Measurements from ENCODE around the gene PLEKHA1. TPM values are rescaled to one million over a fixed set of nuclear protein-coding genes. Genes with fewer than 3 reads are reported as not detected.

PLEKHA1 gene
- total RNA-seq, 4 donors from 2014 or later = 22.6 to 35.4 (median 32.7) TPM

DNA sequence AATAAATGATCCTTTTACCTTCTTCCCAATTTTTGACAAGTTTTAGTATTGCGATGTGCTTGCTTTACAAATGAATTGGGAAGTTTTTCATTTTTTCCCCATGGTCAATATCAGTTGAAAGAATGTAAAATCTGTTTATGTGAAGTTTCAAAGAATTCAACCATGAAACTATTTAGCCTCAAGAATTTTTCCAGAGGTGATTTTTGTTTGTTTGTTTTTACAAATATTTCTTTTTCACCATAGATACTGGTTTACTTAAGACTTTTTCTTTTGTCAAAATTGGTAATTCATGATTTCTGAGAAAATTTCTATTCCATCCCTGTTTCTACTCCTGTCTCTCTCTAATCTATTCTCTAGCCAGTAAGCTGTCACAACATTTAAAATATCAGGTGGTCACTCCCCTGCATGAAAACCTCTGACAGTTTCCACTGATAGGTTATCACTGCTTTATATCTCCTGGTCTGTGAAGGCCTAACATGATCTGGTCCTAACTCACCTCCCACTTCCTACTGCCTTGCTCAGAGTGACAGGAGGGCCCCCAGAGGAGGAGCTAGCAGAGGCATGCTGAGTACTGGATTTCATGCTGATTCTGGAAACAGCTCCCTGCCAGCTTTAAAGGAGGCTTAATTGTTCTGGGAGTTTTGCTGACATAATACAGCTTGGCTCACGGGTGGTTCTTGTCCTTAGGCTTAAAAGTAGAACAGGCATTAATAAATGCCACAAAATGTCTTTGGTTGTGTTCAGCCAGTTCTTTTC is 72.3 kb downstream of the PLEKHA1 start:
- TF ChIP-seq, protein P1, sequence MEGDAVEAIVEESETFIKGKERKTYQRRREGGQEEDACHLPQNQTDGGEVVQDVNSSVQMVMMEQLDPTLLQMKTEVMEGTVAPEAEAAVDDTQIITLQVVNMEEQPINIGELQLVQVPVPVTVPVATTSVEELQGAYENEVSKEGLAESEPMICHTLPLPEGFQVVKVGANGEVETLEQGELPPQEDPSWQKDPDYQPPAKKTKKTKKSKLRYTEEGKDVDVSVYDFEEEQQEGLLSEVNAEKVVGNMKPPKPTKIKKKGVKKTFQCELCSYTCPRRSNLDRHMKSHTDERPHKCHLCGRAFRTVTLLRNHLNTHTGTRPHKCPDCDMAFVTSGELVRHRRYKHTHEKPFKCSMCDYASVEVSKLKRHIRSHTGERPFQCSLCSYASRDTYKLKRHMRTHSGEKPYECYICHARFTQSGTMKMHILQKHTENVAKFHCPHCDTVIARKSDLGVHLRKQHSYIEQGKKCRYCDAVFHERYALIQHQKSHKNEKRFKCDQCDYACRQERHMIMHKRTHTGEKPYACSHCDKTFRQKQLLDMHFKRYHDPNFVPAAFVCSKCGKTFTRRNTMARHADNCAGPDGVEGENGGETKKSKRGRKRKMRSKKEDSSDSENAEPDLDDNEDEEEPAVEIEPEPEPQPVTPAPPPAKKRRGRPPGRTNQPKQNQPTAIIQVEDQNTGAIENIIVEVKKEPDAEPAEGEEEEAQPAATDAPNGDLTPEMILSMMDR (IDR thresholded peaks at IDR 0.05; ENCODE audit: low read depth) = no peak

DNA sequence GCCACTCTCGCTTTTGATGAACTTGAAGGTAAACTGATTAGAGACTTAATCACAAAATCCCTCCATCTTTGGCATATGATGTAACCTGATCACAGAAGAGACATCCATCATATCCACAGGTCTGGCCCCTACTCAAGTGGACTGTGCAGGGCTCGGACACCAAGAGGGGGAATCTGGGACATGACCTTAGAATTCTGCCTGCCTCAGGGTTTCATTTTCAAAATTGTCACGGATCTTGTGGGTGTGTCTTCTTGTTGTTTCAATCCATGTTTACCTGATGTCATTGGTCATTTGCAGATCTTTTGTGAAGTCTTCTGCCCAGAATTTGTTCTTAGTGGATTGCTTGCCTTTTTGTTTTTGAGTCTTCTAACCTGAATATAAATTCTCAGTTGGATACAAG is 74.1 kb downstream of the PLEKHA1 start:
- TF ChIP-seq, protein P1 (IDR thresholded peaks at IDR 0.05; ENCODE audit: low read depth) = no peak

DNA sequence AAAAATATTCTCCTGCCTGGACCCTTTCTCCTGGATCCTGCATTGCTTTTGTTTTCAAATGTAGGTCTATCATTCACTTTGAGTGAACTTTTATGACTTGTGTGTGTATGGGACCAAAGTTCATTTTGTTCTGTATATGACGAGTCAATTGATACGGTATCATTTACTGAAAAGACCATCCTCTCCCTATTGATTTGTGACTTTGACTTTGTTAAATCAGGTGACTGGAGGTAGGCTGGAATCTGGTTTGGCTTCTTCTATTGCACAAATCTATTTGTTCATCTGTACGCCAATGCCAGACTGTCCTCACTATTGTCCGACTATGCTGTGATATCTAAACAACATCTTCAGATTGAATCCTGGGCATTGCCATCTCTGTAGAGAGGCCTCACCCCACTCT is 74.6 kb downstream of the PLEKHA1 start:
- TF ChIP-seq, protein P1 (IDR thresholded peaks at IDR 0.05; ENCODE audit: low read depth) = no peak

DNA sequence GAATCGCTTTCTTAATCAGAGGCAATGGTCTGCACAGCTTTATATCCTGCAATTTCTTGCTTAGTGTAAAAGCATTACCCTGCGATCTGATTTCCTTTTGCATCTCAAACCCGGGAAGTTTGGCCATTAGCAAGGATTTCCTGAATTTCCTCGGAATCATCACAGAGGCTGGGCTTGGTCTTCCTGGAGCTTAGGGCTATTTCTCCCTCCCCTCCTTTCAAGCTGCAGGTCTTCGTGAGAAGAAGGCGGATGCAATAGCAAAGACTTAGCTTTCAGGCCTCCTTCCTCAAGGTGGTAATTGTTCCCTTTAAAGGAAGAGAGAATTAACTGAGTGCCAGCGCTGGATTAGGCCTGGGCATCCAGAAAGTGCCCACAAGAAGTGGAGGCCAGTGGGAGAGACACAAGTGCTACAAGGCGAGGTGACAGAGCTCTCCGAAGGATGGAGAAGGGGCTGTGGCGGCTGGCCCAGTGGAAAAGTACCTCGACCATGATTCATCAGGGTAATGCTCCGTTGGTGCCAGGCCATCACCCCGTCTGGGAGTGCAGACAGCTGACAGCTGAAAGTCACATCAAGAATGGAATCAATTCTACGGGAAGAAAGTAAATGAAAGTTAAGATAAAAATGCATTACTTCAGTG is 76.0 kb downstream of the PLEKHA1 start:
- TF ChIP-seq, protein P1 (IDR thresholded peaks at IDR 0.05; ENCODE audit: low read depth) = no peak

DNA sequence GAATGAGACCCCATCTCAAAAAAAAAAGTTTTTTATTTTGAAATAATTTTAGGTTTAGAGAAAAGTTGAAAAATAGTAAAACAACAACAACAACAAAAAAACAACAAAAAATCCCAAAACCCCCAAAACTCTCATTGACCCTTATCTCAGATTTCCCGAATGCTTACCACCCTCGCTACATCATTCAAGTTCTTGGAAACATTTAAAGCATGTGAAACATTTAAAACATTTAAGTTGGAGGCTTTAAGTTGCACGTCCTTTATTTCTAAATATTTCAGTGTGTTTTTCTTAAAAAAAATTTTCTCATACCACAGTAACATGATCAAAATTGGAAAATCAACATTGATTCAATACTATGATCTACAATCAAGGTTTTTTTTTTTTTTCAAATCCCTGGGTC is 79.6 kb downstream of the PLEKHA1 start:
- TF ChIP-seq, protein P1 (IDR thresholded peaks at IDR 0.05; ENCODE audit: low read depth) = no peak

DNA sequence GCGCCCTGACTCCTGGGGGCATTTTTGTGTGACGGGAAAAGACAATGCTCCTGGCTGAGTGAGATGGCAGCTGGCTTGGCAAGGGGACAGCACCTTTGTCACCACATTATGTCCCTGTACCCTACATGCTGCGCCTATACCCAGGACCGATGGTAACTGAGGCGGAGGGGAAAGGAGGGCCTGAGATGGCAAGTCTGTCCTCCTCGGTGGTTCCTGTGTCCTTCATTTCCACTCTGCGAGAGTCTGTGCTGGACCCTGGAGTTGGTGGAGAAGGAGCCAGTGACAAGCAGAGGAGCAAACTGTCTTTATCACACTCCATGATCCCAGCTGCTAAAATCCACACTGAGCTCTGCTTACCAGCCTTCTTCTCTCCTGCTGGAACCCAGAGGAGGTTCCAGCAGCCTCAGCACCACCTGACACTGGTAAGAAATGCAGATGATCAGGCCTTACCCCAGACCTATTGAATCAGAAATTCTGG is 80.1 kb downstream of the PLEKHA1 start, which contains the start of gene ARMS2:
Gene ARMS2 (plus strand): TSS at position 51 of the 478 bp plus-strand sequence. CDS start 75 bp downstream, at position 126.
- TF ChIP-seq, protein P1 (IDR thresholded peaks at IDR 0.05; ENCODE audit: low read depth) = no peak

DNA sequence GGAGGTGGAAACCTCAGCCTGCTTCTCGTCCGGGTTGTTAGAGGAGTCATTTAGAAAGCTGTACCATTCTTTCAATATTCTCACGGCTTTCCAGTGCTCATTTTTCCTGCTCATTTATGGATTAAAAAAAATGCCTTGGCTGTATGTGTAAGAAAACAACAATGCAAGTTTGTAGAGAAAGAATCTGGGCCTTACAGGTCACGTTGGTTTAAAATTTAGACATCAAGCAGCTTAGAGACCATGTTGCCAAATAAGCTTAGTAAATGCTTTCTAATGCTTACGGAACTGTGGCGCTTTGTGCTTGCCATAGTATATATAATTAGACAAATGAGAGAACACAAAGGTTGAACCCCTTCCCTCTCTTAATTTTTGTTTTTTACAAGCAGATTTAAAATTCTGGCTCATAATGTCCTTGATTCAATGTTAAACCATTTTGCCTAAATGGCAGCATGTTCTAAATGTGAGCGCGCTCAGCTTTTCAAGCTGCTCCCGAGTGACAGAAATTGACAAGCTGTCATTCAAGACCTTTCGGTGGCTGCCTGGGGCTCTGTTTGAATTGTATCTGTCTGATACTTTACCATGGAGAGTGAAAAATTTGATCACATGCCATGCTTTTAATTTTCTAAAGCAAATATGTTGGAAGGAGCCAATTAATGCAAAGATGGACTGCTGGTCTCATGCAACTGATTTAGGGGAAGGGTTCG is 81.0 kb downstream of the PLEKHA1 start:
- TF ChIP-seq, protein P1 (IDR thresholded peaks at IDR 0.05; ENCODE audit: low read depth) = no peak
